CD4-positive, alpha-beta T cell treated with Interleukin-4 for 4 hours (primary cell): ENCODE measurements around the gene HTRA3.

ENCODE experiments used
- DNase-seq: peaks from one replicate; pipeline ENCODE4 v3.0.0-alpha.2; 2020

Gene HTRA3

GRCh38 chr4:8250227-8250626 lies 19.3 kb upstream of the HTRA3 start:
- DNase-seq: no peak

- no peak for DNase-seq
Measured at GRCh38 chr4:8250637-8251036, 18.9 kb upstream of the HTRA3 start.

- no peak for DNase-seq
Measured at GRCh38 chr4:8251110-8251883, 18.3 kb upstream of the HTRA3 start.

- no peak for DNase-seq
Measured at GRCh38 chr4:8252301-8253173, 17.0 kb upstream of the HTRA3 start.

- no peak for DNase-seq
Measured at GRCh38 chr4:8254076-8254475, 15.5 kb upstream of the HTRA3 start.

GRCh38 chr4:8255698-8256441 lies 13.7 kb upstream of the HTRA3 start:
- no peak for DNase-seq

GRCh38 chr4:8257854-8258253 lies 11.7 kb upstream of the HTRA3 start:
- DNase-seq: no peak

GRCh38 chr4:8258552-8259212 lies 10.9 kb upstream of the HTRA3 start:
- no peak for DNase-seq

- no peak for DNase-seq
Measured at GRCh38 chr4:8259743-8260430, 9.7 kb upstream of the HTRA3 start.

GRCh38 chr4:8260656-8261111 lies 8.9 kb upstream of the HTRA3 start:
- DNase-seq: no peak

- no peak for DNase-seq
Measured at GRCh38 chr4:8261851-8262535, 7.6 kb upstream of the HTRA3 start.

- no peak for DNase-seq
Measured at GRCh38 chr4:8262637-8263322, 6.8 kb upstream of the HTRA3 start.

- no peak for DNase-seq
Measured at GRCh38 chr4:8263397-8263796, 6.2 kb upstream of the HTRA3 start.

- DNase-seq: no peak
Measured at GRCh38 chr4:8264106-8264505, 5.4 kb upstream of the HTRA3 start.

- DNase-seq: no peak
Measured at GRCh38 chr4:8265171-8265929, 4.2 kb upstream of the HTRA3 start.

GRCh38 chr4:8266088-8266487 lies 3.5 kb upstream of the HTRA3 start:
- DNase-seq: no peak

- DNase-seq: no peak
Measured at GRCh38 chr4:8266508-8266907, 3.0 kb upstream of the HTRA3 start.

- no peak for DNase-seq
Measured at GRCh38 chr4:8267077-8267476, 2.5 kb upstream of the HTRA3 start.

- no peak for DNase-seq
Measured at GRCh38 chr4:8268211-8268610, 1.3 kb upstream of the HTRA3 start.

GRCh38 chr4:8268901-8269534 lies 536 bp upstream of the HTRA3 start:
- no peak for DNase-seq
